ENCODE measurements around the gene EPHX1.

EPHX1 gene

DNA sequence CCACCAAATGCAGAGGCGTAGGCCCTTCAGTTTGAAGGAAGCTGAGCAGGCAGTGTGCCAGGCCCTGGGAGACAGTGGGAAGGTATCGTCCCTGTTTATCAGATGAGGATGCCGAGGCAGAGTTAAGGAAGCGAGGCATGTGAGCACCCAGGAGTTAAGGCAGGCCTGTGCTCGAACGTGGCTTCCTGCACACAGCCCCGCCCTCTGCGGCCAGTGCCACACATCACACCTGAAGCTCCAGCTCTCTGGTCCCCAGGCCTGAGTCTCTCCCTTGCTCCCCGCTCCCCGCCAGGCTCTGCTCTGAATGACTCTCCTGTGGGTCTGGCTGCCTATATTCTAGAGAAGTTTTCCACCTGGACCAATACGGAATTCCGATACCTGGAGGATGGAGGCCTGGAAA, 32.1 kb downstream of the EPHX1 start:
- no peak for DNase-seq (ENCODE audit: insufficient read length, low spot score)
- FAIRE-seq = no peak
- no peak for TF ChIP-seq CTCF (IDR thresholded peaks at IDR 0.05; ENCODE audit: insufficient read depth, missing control alignments)

DNA sequence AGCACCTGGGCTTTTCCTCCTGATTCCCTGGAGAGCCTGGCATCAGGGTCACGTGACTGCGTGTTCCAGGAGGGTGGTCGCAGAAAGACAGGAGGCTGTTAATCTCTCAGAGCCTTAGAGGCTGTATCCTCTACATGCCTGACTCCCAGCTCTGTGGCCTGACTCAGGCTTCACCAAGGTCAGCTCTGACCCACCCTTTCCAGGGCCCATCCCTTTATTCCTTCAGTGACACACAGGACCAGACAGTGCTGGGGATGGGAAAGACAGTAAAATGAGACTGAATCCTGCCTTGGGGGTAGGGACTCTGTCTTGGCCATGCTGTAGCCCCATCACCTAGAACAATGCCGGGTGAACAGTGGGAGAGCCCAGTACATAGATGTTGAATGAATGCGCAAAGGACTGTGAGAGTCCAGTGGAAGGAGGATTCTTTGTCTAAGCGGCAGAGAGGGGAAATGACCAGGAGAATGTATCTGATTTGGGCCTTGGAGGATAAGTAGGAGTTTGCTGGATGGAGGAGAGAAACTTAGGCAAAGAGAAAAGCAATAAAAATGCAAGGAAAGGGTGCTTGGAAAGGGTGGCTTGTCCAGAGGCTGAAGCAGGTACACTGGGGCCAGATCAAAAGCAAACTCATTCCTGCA, 33.0 kb downstream of the EPHX1 start:
- no peak for TF ChIP-seq CTCF (IDR thresholded peaks at IDR 0.05; ENCODE audit: insufficient read depth, missing control alignments)
- no peak for DNase-seq (ENCODE audit: insufficient read length, low spot score)
- FAIRE-seq = no peak

- no peak for TF ChIP-seq CTCF (IDR thresholded peaks at IDR 0.05; ENCODE audit: insufficient read depth, missing control alignments)
- no peak for FAIRE-seq
These were observed 33.5 kb downstream of the EPHX1 start for GRCh38 chr1:225843426-225843795.

DNA sequence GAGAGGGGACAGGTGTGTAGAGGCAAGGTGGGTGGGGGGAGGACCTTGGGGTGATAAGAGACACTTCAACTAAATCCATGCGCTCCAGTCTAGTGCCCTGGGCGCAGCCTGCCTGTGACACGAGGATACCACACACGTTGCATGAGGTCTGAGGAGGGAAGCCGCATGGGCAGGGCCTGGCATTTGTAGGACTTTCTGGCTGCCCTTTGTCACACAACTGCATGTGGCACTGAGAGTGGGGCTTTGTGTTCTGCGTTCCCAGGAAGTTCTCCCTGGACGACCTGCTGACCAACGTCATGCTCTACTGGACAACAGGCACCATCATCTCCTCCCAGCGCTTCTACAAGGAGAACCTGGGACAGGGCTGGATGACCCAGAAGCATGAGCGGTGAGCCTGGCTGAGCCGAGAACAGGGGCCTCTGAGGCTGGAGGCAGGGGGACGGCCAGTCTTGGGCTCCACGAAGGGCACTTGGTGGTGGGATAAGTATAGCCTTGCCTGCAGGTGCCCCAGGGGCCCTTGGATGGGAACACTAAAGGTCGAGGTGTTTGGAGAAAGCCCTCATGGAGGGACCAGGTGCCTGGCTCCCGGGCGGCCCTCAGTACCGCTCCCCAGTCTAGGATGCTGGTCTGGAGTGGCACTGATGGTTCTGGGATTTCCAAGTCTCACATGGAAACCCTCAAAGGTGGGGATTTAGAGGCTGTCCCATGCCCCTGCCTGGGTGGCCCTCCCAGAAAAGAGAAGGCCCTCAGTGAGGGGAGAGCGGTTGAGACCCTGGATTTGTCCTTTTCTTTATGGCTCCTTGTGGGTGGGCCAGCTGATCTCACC, 34.5 kb downstream of the EPHX1 start:
- FAIRE-seq (no peak), DNase-seq (ENCODE audit: insufficient read length, low spot score) (no peak)
- no peak for TF ChIP-seq CTCF (IDR thresholded peaks at IDR 0.05; ENCODE audit: insufficient read depth, missing control alignments)

More at GRCh38 chr1:225843426-225843795, 33.5 kb downstream of the EPHX1 start:
- DNase-seq (ENCODE audit: insufficient read length, low spot score) = no peak

- TF ChIP-seq CTCF (IDR thresholded peaks at IDR 0.05; ENCODE audit: insufficient read depth, missing control alignments) = no peak
- no peak for FAIRE-seq
- no peak for DNase-seq (ENCODE audit: insufficient read length, low spot score)
These were observed 35.2 kb downstream of the EPHX1 start for GRCh38 chr1:225845097-225845496.

DNA sequence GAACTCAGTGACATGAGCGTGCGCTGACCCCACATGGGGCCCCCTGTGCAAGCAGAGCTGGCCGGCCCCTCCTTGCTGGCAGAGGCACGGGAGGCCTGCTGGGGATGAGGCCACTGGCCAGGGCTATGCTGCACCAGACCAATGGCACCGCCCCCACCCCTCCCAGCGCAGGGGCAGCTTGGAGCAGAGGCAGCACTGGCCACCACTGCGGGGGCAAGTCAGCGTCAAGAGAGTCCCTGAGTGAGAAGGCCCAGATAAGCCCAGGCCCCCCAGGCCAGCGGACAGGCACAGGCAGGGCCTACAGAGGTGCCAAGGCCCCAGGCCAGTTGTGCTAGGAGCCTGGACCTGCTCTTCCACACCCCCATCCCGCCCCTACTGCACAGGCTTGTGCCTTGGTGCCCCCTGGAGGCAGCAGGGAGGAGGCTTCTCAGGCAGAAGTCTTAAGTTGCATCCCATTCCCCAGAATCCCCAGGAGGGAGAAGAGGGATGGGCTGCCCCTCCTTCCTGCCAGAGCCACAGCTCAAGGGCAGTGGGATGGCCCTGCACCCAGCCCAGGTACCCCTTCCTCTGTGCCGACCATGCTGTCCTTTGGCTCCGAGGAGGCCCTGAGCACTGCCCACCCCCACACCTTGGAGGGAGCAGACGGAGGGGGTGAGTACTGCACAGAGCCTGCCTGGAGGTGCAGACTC, 35.8 kb downstream of the EPHX1 start:
- DNase-seq (ENCODE audit: insufficient read length, low spot score) = peak; percentile 86
- FAIRE-seq = no peak
- peak; percentile 91 for TF ChIP-seq CTCF (IDR thresholded peaks at IDR 0.05; ENCODE audit: insufficient read depth, missing control alignments)
